NCI-H510A (cell line): Measurements from ENCODE around the gene ADAMTS2.

Experiments used
- DNase-seq: peaks from one replicate; lab custom pipeline; 2025; lab: John Stamatoyannopoulos, UW

Gene ADAMTS2

GRCh38 chr5:179177711-179178575 lies 167.3 kb downstream of the ADAMTS2 start:
- DNase-seq: no peak

GRCh38 chr5:179176571-179177230 lies 168.6 kb downstream of the ADAMTS2 start:
- DNase-seq: no peak

GRCh38 chr5:179176166-179176565 lies 169.1 kb downstream of the ADAMTS2 start:
- no peak for DNase-seq

- DNase-seq: no peak
Measured at GRCh38 chr5:179171816-179172745, 173.2 kb downstream of the ADAMTS2 start.

- no peak for DNase-seq
Measured at GRCh38 chr5:179171251-179171815, 173.9 kb downstream of the ADAMTS2 start.

GRCh38 chr5:179170606-179171005 lies 174.7 kb downstream of the ADAMTS2 start:
- DNase-seq: no peak

- no peak for DNase-seq
Measured at GRCh38 chr5:179169836-179170235, 175.4 kb downstream of the ADAMTS2 start.

GRCh38 chr5:179168664-179169063 lies 176.6 kb downstream of the ADAMTS2 start:
- DNase-seq: no peak

GRCh38 chr5:179167871-179168451 lies 177.3 kb downstream of the ADAMTS2 start:
- no peak for DNase-seq

- no peak for DNase-seq
Measured at GRCh38 chr5:179166886-179167841, 178.1 kb downstream of the ADAMTS2 start.

GRCh38 chr5:179166171-179166885 lies 178.9 kb downstream of the ADAMTS2 start:
- no peak for DNase-seq

GRCh38 chr5:179165421-179166170 lies 179.7 kb downstream of the ADAMTS2 start:
- DNase-seq: no peak

GRCh38 chr5:179164331-179165311 lies 180.6 kb downstream of the ADAMTS2 start:
- DNase-seq: no peak

- no peak for DNase-seq
Measured at GRCh38 chr5:179163236-179164155, 181.8 kb downstream of the ADAMTS2 start.

GRCh38 chr5:179162351-179163235 lies 182.7 kb downstream of the ADAMTS2 start:
- DNase-seq: no peak

- DNase-seq: no peak
Measured at GRCh38 chr5:179161901-179162300, 183.4 kb downstream of the ADAMTS2 start.
